ENCODE results near the gene TPPP3. TPM values are rescaled to one million over a fixed set of nuclear protein-coding genes. Genes with fewer than 3 reads are reported as not detected.

Gene TPPP3
- total RNA-seq, 2 donors from 2014 or later, result 0.29 to 0.70 TPM

DNA sequence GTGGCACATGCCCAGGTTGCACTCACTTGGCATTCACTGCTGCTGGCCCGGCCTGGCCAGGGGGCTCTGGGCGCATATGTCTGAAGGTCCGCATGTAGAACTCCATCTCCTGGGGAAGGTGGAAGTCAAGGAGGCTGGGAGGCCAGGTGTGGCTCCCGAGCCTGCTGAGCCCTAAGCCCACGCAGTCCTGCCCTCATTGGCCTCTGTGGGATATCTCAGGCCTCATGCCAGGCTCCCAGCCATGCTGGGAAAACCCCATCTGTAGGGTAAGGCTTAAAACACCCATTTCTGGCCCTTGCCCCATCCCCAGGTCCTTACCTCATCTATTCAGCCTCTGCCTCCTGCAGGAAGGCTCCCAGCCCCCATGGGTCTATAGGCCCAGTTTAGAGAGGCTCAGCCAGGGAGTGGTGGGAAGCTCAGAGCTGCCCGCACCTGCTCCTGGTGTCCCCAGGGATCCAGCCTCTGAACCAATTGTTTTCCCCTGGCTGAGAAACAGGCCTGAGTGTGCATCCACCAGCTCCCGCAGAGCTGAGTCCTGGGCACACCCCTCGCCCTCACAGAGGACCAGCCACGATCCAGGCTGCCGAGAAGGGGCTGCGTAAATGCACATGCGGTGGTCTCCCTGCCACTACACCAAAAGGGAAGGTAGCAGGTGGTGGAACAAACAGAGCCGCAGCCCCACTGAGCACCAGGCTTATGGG, 2.3 kb upstream of the TPPP3 start:
- Mint-ChIP-seq H3K36me3 (ENCODE audit: low read depth) (peaks cover 8% of the 10 kb centered on the region), H3K4me3 (peak overlapping the region; percentile 59), H3K27me3 (peaks cover 22% of the 10 kb centered on the region), H3K27ac (no peak overlapping the region), H3K4me1 (peaks cover 8% of the 10 kb centered on the region)
- ATAC-seq, result no peak
- no peaks in the 10 kb centered on the region for H3K9me3 ChIP-seq (ENCODE audit: control insufficient read depth, low read length, poor library complexity, severe bottlenecking)
- no peak for DNase-seq

DNA sequence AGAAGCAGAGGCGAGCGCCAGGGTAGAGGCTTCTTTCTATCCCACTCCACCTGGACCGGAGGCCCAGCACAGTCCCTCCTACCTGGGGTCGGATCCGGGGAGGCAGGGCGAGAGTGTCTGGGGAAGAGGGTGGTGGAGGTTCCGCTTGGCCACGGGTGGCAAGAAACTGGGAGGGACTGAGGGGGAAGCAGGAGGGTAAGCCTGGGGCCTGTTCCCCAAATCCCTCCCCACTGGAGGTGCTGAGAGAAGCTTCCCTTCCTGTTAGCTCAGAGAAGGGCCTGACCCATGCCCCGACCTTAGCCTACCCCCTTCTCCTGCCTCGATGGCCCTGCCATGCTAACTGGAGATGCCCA, 1.8 kb upstream of the TPPP3 start:
- DNase-seq (no peak), ATAC-seq (no peak)
- peaks cover 22% of the 10 kb centered on the region for H3K27me3 Mint-ChIP-seq
- no peak overlapping the region for H3K27ac Mint-ChIP-seq
- H3K9me3 ChIP-seq (ENCODE audit: control insufficient read depth, low read length, poor library complexity, severe bottlenecking), result no peaks in the 10 kb centered on the region
- H3K4me1 Mint-ChIP-seq, result peaks cover 11% of the 10 kb centered on the region
- H3K36me3 Mint-ChIP-seq (ENCODE audit: low read depth), result peaks cover 8% of the 10 kb centered on the region
- H3K4me3 Mint-ChIP-seq, result peak overlapping the region; percentile 59

GRCh38 chr16:67394155-67395104, 1.1 kb upstream of the TPPP3 start:
- peaks cover 8% of the 10 kb centered on the region for H3K36me3 Mint-ChIP-seq (ENCODE audit: low read depth)
- peak overlapping the region; percentile 92 for H3K4me3 Mint-ChIP-seq
- H3K9me3 ChIP-seq (ENCODE audit: control insufficient read depth, low read length, poor library complexity, severe bottlenecking), result no peaks in the 10 kb centered on the region
- ATAC-seq (peak; percentile 22), DNase-seq (no peak)
- H3K4me1 Mint-ChIP-seq, result peaks cover 11% of the 10 kb centered on the region
- H3K27me3 Mint-ChIP-seq, result peaks cover 22% of the 10 kb centered on the region
- peak overlapping the region; percentile 34 for H3K27ac Mint-ChIP-seq

DNA sequence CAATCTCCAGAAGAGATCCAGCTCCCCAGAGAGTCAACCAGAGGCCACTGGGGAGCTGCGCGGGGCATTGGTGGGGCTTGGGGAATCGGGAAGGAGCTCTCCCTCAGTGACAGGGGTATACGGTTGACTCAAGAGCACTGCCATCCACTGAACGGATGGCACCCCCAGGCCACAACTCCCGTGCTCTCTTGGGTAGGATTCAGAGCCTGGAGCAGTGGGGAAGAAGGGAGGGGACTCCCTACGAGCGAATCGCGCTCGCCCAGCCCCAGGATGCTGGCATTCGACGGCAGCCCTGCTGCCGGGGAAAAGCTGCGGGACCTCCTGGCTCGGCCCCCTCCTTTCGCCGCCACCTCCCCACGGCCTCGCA, 473 bp upstream of the TPPP3 start:
- DNase-seq (no peak), ATAC-seq (peak; percentile 20)
- Mint-ChIP-seq H3K27me3 (peaks cover 22% of the 10 kb centered on the region), H3K36me3 (ENCODE audit: low read depth) (peaks cover 8% of the 10 kb centered on the region), H3K4me3 (peak overlapping the region; percentile 92), H3K27ac (peak overlapping the region; percentile 34), H3K4me1 (peaks cover 11% of the 10 kb centered on the region)
- H3K9me3 ChIP-seq (ENCODE audit: control insufficient read depth, low read length, poor library complexity, severe bottlenecking), result no peaks in the 10 kb centered on the region

DNA sequence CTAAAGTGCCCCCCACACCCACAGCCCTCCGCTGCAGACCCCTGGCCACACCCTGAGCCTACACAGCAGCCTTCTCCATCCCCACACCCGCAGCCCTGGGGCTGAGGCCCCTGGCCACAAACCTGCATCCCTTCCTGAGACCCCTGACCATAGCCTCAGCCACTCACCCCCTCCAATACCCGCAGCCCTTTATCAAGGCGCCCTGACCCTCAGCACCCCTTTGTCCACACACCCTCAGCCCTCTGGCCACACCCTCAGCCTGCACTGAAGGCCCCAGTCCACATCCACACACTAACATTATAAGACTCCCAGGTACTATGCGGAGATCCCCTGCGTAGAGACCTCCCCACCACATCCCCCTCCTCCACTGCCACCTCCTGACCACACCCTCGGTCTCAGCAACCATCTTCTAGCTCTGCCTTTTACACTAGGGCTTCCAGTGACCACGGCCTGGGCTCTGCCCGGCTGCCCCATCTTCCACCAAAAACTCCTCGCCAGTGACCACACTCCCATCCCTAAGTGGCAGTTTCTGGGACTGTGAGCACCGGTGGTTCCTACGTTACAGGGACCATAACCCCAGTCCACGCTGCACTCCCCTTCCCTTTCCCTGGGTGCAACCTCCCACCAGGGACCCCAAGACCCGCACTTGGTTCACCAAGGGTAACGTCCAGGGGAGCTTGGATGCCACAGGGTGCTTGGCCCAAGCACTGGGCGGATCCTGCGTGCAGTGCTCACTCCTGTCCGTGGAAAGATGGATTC, 818 bp downstream of the TPPP3 start:
- DNase-seq (no peak), ATAC-seq (no peak)
- H3K9me3 ChIP-seq (ENCODE audit: control insufficient read depth, low read length, poor library complexity, severe bottlenecking), result no peaks in the 10 kb centered on the region
- peak overlapping the region; percentile 63 for H3K4me3 Mint-ChIP-seq
- peaks cover 8% of the 10 kb centered on the region for H3K36me3 Mint-ChIP-seq (ENCODE audit: low read depth)
- H3K4me1 Mint-ChIP-seq, result peaks cover 11% of the 10 kb centered on the region
- peak overlapping the region; percentile 54 for H3K27ac Mint-ChIP-seq
- H3K27me3 Mint-ChIP-seq, result peaks cover 22% of the 10 kb centered on the region

- peaks cover 8% of the 10 kb centered on the region for H3K36me3 Mint-ChIP-seq (ENCODE audit: low read depth)
- peaks cover 22% of the 10 kb centered on the region for H3K27me3 Mint-ChIP-seq
- DNase-seq (no peak), ATAC-seq (no peak)
- no peak overlapping the region for H3K27ac Mint-ChIP-seq
- H3K9me3 ChIP-seq (ENCODE audit: control insufficient read depth, low read length, poor library complexity, severe bottlenecking), result no peaks in the 10 kb centered on the region
- peaks cover 11% of the 10 kb centered on the region for H3K4me1 Mint-ChIP-seq
- H3K4me3 Mint-ChIP-seq, result peak overlapping the region; percentile 33
Observed at GRCh38 chr16:67391424-67392300, 1.6 kb downstream of the TPPP3 start.

DNA sequence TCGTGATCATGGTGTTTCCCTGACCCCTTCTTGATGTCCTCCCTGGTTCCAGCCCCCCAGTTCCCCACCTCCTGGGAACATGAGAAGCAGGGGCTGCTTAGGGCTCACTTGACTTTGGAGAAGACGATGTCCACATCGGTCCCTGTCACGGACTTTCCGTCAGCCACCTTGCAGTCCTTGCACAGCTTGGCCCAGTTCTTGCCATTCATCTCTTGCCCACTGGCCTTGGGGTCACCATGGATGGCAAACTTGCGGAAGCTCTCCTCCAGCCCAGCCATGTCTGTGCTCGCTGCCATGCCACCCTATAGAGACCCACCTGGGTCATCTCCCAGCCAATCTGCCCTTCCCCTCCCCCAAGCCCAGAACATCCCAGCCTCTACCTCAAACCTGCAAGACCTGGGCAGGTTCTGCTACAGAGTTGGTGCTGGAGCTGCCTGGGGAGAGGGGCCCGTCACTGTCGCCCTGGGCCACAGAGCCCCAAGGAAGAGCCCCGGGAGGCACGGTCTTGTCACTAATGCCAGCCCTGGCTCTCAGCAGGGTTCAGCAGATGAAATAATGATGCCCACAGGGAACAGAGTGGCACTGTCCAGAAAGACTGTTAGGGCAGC, 2.4 kb downstream of the TPPP3 start:
- DNase-seq (no peak), ATAC-seq (no peak)
- H3K27ac Mint-ChIP-seq, result no peak overlapping the region
- H3K36me3 Mint-ChIP-seq (ENCODE audit: low read depth), result peaks cover 8% of the 10 kb centered on the region
- H3K9me3 ChIP-seq (ENCODE audit: control insufficient read depth, low read length, poor library complexity, severe bottlenecking), result no peaks in the 10 kb centered on the region
- peaks cover 14% of the 10 kb centered on the region for H3K4me1 Mint-ChIP-seq
- H3K27me3 Mint-ChIP-seq, result peaks cover 22% of the 10 kb centered on the region
- H3K4me3 Mint-ChIP-seq, result no peak overlapping the region

- peak overlapping the region; percentile 77 for H3K27ac Mint-ChIP-seq
- DNase-seq (no peak), ATAC-seq (no peak)
- H3K27me3 Mint-ChIP-seq, result peaks cover 22% of the 10 kb centered on the region
- H3K4me1 Mint-ChIP-seq, result peaks cover 14% of the 10 kb centered on the region
- H3K36me3 Mint-ChIP-seq (ENCODE audit: low read depth), result peaks cover 8% of the 10 kb centered on the region
- no peaks in the 10 kb centered on the region for H3K9me3 ChIP-seq (ENCODE audit: control insufficient read depth, low read length, poor library complexity, severe bottlenecking)
- H3K4me3 Mint-ChIP-seq, result no peak overlapping the region
Observed at GRCh38 chr16:67389911-67390815, 3.1 kb downstream of the TPPP3 start.

DNA sequence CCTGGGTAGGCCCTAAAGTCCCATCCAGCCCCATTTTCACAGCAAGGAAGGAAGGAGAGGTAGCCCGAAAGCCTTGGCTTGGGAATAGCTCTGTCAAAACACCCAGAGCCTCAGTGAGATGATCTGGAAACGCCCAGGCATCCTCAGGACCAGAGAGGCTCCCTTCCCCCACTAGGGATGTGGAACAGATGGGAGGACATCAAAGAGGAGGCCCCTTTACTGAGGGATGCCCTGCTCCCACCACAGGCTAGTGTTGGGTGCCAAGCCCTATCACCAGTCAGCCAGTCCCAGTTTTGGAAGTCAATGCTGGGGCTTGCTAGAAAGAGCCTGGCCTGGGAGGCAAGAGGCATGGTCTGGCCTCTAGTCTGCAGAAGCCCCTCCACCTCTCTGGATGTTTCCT, 4.7 kb downstream of the TPPP3 start:
- no peaks in the 10 kb centered on the region for H3K9me3 ChIP-seq (ENCODE audit: control insufficient read depth, low read length, poor library complexity, severe bottlenecking)
- H3K27me3 Mint-ChIP-seq, result peaks cover 14% of the 10 kb centered on the region
- ATAC-seq, result no peak
- no peak overlapping the region for H3K4me3 Mint-ChIP-seq
- H3K4me1 Mint-ChIP-seq, result peaks cover 10% of the 10 kb centered on the region
- H3K36me3 Mint-ChIP-seq (ENCODE audit: low read depth), result peaks cover 5% of the 10 kb centered on the region
- H3K27ac Mint-ChIP-seq, result no peak overlapping the region
- no peak for DNase-seq

DNA sequence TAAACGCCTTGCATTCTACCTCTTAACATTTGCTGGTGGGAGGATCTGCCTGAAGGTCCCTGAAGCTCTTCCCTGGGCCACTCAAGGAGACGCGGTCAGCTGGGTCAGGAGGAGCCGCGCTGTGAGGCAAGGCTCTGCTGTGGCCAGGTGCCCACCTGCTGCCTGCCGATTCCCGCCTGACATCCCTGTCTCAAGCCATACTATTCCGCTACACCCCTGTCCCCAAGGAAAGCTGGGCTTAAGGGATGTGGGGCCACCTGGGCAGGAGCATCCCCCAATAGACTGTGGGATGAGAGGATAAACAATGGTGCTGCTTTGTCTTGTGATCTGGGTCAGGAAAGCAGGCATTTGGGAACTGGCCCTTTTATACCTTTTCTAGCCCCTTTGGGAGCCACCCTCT, 5.1 kb downstream of the TPPP3 start:
- H3K4me3 Mint-ChIP-seq, result no peak overlapping the region
- H3K27ac Mint-ChIP-seq, result no peak overlapping the region
- peaks cover 5% of the 10 kb centered on the region for H3K36me3 Mint-ChIP-seq (ENCODE audit: low read depth)
- H3K9me3 ChIP-seq (ENCODE audit: control insufficient read depth, low read length, poor library complexity, severe bottlenecking), result no peaks in the 10 kb centered on the region
- peaks cover 12% of the 10 kb centered on the region for H3K27me3 Mint-ChIP-seq
- ATAC-seq, result no peak
- no peak for DNase-seq
- H3K4me1 Mint-ChIP-seq, result peaks cover 10% of the 10 kb centered on the region

DNA sequence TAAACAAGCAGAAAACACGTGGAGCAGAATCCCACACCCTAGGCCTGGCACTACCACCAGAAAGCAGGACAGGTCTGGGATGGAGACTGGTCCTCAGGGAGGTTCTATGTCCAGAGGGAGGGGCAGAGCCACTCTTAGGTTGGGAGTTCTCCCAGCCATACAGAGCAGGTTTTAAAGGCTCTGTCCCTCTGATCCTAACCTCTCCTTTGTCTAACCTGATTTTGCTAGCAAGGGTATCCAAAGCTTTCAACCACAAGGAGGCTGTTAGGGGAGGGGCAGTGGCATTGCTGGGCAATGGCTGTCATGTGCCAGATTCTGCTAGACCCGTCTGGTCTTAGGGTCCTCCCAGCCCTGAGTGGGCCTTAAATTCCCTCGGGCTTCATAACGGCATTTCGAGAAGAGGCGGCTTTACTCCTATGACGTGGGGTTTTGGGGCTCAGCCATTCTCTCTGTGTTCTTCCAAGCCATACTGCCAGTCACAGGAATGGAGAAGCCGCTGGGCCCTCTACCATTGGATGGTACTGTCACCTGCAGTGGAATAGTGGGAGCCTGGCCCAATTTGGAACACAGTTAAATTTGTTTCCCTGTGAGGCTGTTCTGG, 5.7 kb downstream of the TPPP3 start:
- peaks cover 8% of the 10 kb centered on the region for H3K27me3 Mint-ChIP-seq
- H3K36me3 Mint-ChIP-seq (ENCODE audit: low read depth), result peaks cover 3% of the 10 kb centered on the region
- H3K9me3 ChIP-seq (ENCODE audit: control insufficient read depth, low read length, poor library complexity, severe bottlenecking), result no peaks in the 10 kb centered on the region
- no peak overlapping the region for H3K27ac Mint-ChIP-seq
- H3K4me3 Mint-ChIP-seq, result no peak overlapping the region
- DNase-seq, result no peak
- H3K4me1 Mint-ChIP-seq, result peaks cover 9% of the 10 kb centered on the region
- no peak for ATAC-seq
